SK-N-SH (cell line): ENCODE measurements around the gene RCAN1. TPM values are rescaled to one million over a fixed set of nuclear protein-coding genes. Genes with fewer than 3 reads are reported as not detected.
"Not testable (repeated sequence)": the region's sequence is repeated elsewhere in the genome, so short reads cannot be mapped to it uniquely, and the experiment has no call there.

Experiments used
- CTCF ChIA-PET: fragments of 300-600, 350-600 bp; formaldehyde crosslinking; extraction: SDS; loops from one replicate; lab custom pipeline; 2021; lab: Yijun Ruan, JAX
- POLR2A ChIA-PET: fragments of 350-600 bp; sonication (Branson Sonifier 250); formaldehyde crosslinking; extraction: SDS; loops from one replicate; lab custom pipeline; 2020; ENCODE audit warnings: antibody characterized with exemption, inconsistent platforms; lab: Yijun Ruan, JAX
- DNase-seq: peaks from one replicate; pipeline ENCODE4 v3.0.0; 2012
- H2AFZ ChIP-seq: fragments of 200-600 bp; sonication (generic); 2 replicates; pipeline ENCODE4 v1.8.1; 2016; ENCODE audit warnings: antibody characterized with exemption, mild to moderate bottlenecking, low read depth
- H3F3A ChIP-seq: fragments of 200-600 bp; sonication (generic); replicated peaks from 2 replicates; pipeline ENCODE3; 2016; ENCODE audit warnings: antibody characterized with exemption, mild to moderate bottlenecking; ENCODE audit not compliant: insufficient read depth
- H3K27ac ChIP-seq, 2 experiments: fragments of 200-500 bp in 1 of 2; fragments of 200-600 bp in 1 of 2; sonication (Bioruptor generic) in 1 of 2; sonication (generic), shearing (Covaris generic) in 1 of 2; 2 replicates each; pipeline versions ENCODE4 v1.5.1 to v1.6.1; 2014 to 2016; ENCODE audit warnings: low read depth in 2 of 2, inconsistent platforms in 1 of 2, low read length in 1 of 2, mild to moderate bottlenecking in 1 of 2, mixed read lengths in 1 of 2
- H3K27me3 ChIP-seq: fragments of 200-600 bp; sonication (generic), shearing (Covaris generic); 2 replicates; pipeline ENCODE4 v1.6.1; 2016; ENCODE audit warnings: mixed run types; ENCODE audit not compliant: insufficient read depth
- H3K36me3 ChIP-seq, 2 experiments: fragments of 200-500 bp in 1 of 2; fragments of 200-600 bp in 1 of 2; sonication (Bioruptor generic) in 1 of 2; sonication (generic) in 1 of 2; replicated peaks in 1 of 2; 2 replicates each; pipeline versions ENCODE3 to v1.5.1; 2014 to 2016; ENCODE audit warnings: low read length in 1 of 2, mild to moderate bottlenecking in 1 of 2; ENCODE audit not compliant: insufficient read depth in 2 of 2, control insufficient read depth in 1 of 2
- H3K4me1 ChIP-seq, 2 experiments: fragments of 200-500 bp in 1 of 2; fragments of 200-600 bp in 1 of 2; sonication (Bioruptor generic) in 1 of 2; sonication (generic), shearing (Covaris generic) in 1 of 2; 2 replicates each; pipeline versions ENCODE4 v1.5.1 to v1.6.1; 2014 to 2016; ENCODE audit warnings: low read depth in 1 of 2, low read length in 1 of 2, mixed run types in 1 of 2; ENCODE audit not compliant: insufficient read depth in 2 of 2, control insufficient read depth in 1 of 2
- H3K4me2 ChIP-seq: fragments of 200-600 bp; sonication (generic), shearing (Covaris generic); 2 replicates; pipeline ENCODE4 v1.6.1; 2017; ENCODE audit warnings: mixed run types
- H3K4me3 ChIP-seq, 2 experiments: fragments of 200-500 bp in 1 of 2; fragments of 200-600 bp in 1 of 2; sonication (Bioruptor generic) in 1 of 2; sonication (generic), shearing (Covaris generic) in 1 of 2; 2 replicates each; pipeline versions ENCODE4 v1.5.1 to v1.8.1; 2014 to 2016; ENCODE audit warnings: low read depth in 2 of 2, inconsistent platforms in 1 of 2, low read length in 1 of 2, mild to moderate bottlenecking in 1 of 2, mixed read lengths in 1 of 2, moderate library complexity in 1 of 2
- H3K79me2 ChIP-seq: fragments of 200-600 bp; sonication (generic); 2 replicates; pipeline ENCODE4 v1.8.1; 2017; ENCODE audit warnings: mild to moderate bottlenecking; ENCODE audit not compliant: insufficient read depth
- H3K9ac ChIP-seq: fragments of 200-600 bp; sonication (generic); 2 replicates; pipeline ENCODE4 v1.6.1; 2017; ENCODE audit warnings: mixed run types
- H3K9me2 ChIP-seq: fragments of 200-600 bp; sonication (generic); 2 replicates; pipeline ENCODE4 v1.6.1; 2017; ENCODE audit warnings: mixed run types
- H3K9me3 ChIP-seq: fragments of 200-600 bp; sonication (generic); 2 replicates; pipeline ENCODE4 v1.6.1; 2017; ENCODE audit warnings: mixed run types, mild to moderate bottlenecking, moderate library complexity
- H4K20me1 ChIP-seq: fragments of 200-600 bp; sonication (generic); 2 replicates; pipeline ENCODE4 v1.6.1; 2017; ENCODE audit warnings: mild to moderate bottlenecking, mixed run types; ENCODE audit not compliant: insufficient read depth
- CHD2 ChIP-seq: fragments of 150-350 bp; IDR thresholded peaks from 2 replicates; pipeline ENCODE4 v1.6.1; 2018; ENCODE audit warnings: low read length; ENCODE audit not compliant: partially characterized antibody
- ELF1 ChIP-seq: IDR thresholded peaks from 2 replicates; pipeline ENCODE4 v1.4.0; 2012
- EZH2phosphoT487 ChIP-seq: fragments of 200-600 bp; sonication (generic); IDR thresholded peaks from 2 replicates; pipeline ENCODE4 v1.6.1; 2017; ENCODE audit warnings: low read depth, mixed run types, mild to moderate bottlenecking, antibody characterized with exemption, moderate library complexity, borderline replicate concordance
- FOSL2 ChIP-seq: IDR thresholded peaks from 2 replicates; pipeline ENCODE4 v1.4.0; 2012; ENCODE audit warnings: low read depth, mild to moderate bottlenecking, moderate library complexity, borderline replicate concordance
- GATA2 ChIP-seq: sonication (generic); formaldehyde crosslinking; IDR thresholded peaks from 2 replicates; pipeline ENCODE4 v1.5.0; 2020; ENCODE audit warnings: mild to moderate bottlenecking, missing genetic modification reagents
- MXI1 ChIP-seq: IDR thresholded peaks from 2 replicates; pipeline ENCODE4 v1.6.1; 2012; ENCODE audit warnings: mild to moderate bottlenecking, low read depth, low read length, improper control_type of control experiment
- POLR2AphosphoS5 ChIP-seq: IDR thresholded peaks from 2 replicates; pipeline ENCODE4 v1.6.1; 2012; ENCODE audit warnings: low read depth, low read length
- RAD21 ChIP-seq: IDR thresholded peaks from 2 replicates; pipeline ENCODE4 v1.6.1; 2012; ENCODE audit warnings: mild to moderate bottlenecking, low read length
- TEAD4 ChIP-seq: IDR thresholded peaks from 2 replicates; pipeline ENCODE4 v1.4.0; 2012; ENCODE audit warnings: mild to moderate bottlenecking, borderline replicate concordance; ENCODE audit not compliant: insufficient read depth
- YY1 ChIP-seq: IDR thresholded peaks from 2 replicates; pipeline ENCODE4 v1.4.0; 2012; ENCODE audit warnings: low read depth, mild to moderate bottlenecking
- WGBS: methylation state at CpG from one replicate; pipeline ENCODE4 v1.1.6; 2017; ENCODE audit warnings: low lambda C conversion rate; 5-methylcytosine and 5-hydroxymethylcytosine counted together
- polyA plus RNA-seq, 3 experiments: library from polyadenylated mRNA; depleted of rRNA; stranded (reverse); fragments of >200 nt; gene quantifications; 2 replicates each; pipeline ENCODE4 v1.2.3, GENCODE V29; 2012
- TF ChIP-seq, protein P1 (sequence below): IDR thresholded peaks from 2 replicates; pipeline ENCODE4; 2012

RCAN1 gene
- polyA plus RNA-seq, 1 of the 3 experiments (the other 2 are of a cell fraction) = 16.7 TPM

DNA sequence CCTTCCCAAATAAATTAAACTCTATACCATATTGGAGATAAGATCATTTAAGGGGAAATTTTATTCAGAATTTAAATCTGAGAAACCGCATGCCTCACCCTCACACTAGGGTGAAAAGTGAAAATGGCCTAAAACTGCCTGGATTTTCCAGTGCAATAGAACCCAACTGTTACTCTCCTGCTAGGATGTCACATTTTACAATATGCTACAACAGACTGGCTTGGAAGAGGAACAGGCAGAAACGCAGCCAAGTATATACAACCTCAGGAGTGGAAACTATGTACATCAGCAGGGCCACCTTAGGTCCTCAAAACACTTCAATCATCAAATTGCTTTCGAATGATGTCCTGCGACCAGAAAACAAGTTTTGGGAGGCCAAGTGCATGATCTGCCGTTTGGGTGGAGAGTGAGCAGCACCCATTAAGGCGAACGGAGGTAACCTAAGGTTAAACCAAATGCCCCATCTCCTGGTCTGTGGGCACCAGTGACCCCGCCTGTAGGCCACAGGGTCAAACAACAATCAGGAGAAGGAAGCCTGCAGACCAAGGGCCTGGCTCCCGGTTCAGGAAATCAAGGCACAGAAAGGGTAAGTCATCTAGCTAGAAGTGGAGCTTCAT, 4.9 kb downstream of the RCAN1 start:
- no peak overlapping the region for H3K9ac ChIP-seq
- H3K79me2 ChIP-seq = no peaks in the 10 kb centered on the region
- H3F3A ChIP-seq = peaks cover 2% of the 10 kb centered on the region
- CTCF ChIA-PET = interaction anchor here (1.3 to 6.6 kb wide), 4 partner anchors 8 to 248 kb away, joined by 4 to 61 read pairs (median 11); no protein-coding TSS in a partner anchor
- H2AFZ ChIP-seq = no peak overlapping the region
- DNase-seq = no peak
- no peaks in the 10 kb centered on the region for H3K9me2 ChIP-seq
- H3K9me3 ChIP-seq = no peaks in the 10 kb centered on the region
- no peaks in the 10 kb centered on the region for H3K36me3 ChIP-seq
- no peak overlapping the region for H3K4me3 ChIP-seq
- no peak overlapping the region for H3K27ac ChIP-seq
- no peaks in the 10 kb centered on the region for H4K20me1 ChIP-seq
- peaks cover 0 to 6% of the 10 kb centered on the region in 2 experiments; a peak in 1 of 4 replicates for H3K4me1 ChIP-seq
- POLR2A ChIA-PET = no interaction called here
- H3K27me3 ChIP-seq = no peaks in the 10 kb centered on the region
- WGBS = 93% methylated on average over 9 of the region's 9 CpGs
- H3K4me2 ChIP-seq = no peak overlapping the region
- no peak for TF ChIP-seq CHD2
- no peak for TF ChIP-seq EZH2phosphoT487
- TF ChIP-seq TEAD4 = no peak
- TF ChIP-seq ELF1 = no peak
- TF ChIP-seq, all 33 proteins: peak for 0

DNA sequence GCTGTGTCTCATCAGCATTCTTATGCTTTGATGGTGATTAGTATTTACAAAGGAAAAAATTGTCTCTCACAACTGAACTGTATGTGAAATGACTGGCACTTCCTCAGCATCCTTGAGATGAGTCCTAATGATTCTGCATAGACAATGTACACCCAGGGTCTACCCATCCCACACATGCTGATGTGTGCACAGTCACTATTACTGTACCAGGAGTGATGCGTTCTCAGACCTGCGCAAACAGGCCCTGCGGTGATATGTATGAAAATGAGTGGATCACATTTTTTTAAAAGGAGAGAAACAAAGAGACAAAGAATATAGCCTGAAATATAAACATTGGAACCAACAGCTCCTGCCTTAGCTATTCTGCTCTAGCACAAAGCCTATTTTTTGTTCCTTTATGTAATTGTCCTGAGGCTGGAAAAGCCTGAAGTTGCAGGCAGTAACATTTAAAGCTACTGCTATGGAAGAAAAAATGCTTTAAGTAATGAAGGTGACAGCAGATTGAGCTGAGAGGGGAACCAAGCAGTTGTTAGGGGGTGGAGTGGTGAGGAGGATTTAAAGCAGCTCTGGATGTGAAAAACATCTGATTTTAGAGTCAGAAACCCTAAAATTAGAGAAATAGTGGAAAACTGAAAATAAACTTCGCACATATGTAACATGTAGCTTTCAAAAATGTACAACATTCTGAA, 5.5 kb downstream of the RCAN1 start:
- no peaks in the 10 kb centered on the region for H3K36me3 ChIP-seq
- no peak overlapping the region for H2AFZ ChIP-seq
- TF ChIP-seq FOSL2 (no peak), POLR2AphosphoS5 (no peak), YY1 (no peak), GATA2 (CRISPR knock-in tag) (no peak), MXI1 (no peak), RAD21 (no peak)
- TF ChIP-seq, protein P1, sequence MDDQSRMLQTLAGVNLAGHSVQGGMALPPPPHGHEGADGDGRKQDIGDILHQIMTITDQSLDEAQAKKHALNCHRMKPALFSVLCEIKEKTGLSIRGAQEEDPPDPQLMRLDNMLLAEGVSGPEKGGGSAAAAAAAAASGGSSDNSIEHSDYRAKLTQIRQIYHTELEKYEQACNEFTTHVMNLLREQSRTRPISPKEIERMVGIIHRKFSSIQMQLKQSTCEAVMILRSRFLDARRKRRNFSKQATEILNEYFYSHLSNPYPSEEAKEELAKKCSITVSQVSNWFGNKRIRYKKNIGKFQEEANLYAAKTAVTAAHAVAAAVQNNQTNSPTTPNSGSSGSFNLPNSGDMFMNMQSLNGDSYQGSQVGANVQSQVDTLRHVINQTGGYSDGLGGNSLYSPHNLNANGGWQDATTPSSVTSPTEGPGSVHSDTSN = no peak
- POLR2A ChIA-PET = no interaction called here
- WGBS = 83% methylated on average over 4 of the region's 4 CpGs
- no peaks in the 10 kb centered on the region for H3K9me2 ChIP-seq
- H3F3A ChIP-seq = peaks cover 2% of the 10 kb centered on the region
- no peaks in the 10 kb centered on the region for H4K20me1 ChIP-seq
- peaks cover 0 to 6% of the 10 kb centered on the region in 2 experiments; a peak in 1 of 4 replicates for H3K4me1 ChIP-seq
- H3K4me2 ChIP-seq = no peak overlapping the region
- H3K9me3 ChIP-seq = no peaks in the 10 kb centered on the region
- no peak for DNase-seq
- H3K79me2 ChIP-seq = no peaks in the 10 kb centered on the region
- no peak overlapping the region for H3K4me3 ChIP-seq
- CTCF ChIA-PET = interaction anchor here (1.3 kb wide), 2 partner anchors 242 to 247 kb away, joined by 4 to 5 read pairs; no protein-coding TSS in a partner anchor
- no peak overlapping the region for H3K9ac ChIP-seq
- no peaks in the 10 kb centered on the region for H3K27me3 ChIP-seq
- H3K27ac ChIP-seq = no peak overlapping the region

DNA sequence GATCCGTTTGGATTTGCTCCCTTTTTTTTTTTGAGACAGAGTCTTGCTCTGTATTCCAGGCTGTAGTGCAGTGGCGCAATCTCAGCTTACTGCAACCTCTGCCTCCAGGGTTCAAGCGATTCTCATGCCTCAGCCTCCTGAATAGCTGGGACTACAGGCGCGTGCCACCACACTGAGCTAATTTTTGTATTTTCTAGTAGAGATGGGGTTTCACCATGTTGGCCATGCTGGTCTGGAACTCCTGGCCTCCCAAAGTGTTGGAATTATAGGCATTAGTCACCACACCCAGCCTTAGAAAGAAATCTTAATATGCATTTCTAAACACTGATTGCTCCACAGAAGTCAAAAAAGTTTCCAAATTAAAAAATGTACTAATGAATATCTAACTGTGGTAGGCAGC, 7.5 kb downstream of the RCAN1 start:
- H2AFZ ChIP-seq, H3K9me2 ChIP-seq, H3K27ac ChIP-seq, H3K4me2 ChIP-seq, H3K79me2 ChIP-seq, H3K4me1 ChIP-seq, H3K9ac ChIP-seq, H3F3A ChIP-seq, H3K4me3 ChIP-seq, H3K9me3 ChIP-seq, H3K36me3 ChIP-seq, H3K27me3 ChIP-seq, DNase-seq, POLR2A ChIA-PET, H4K20me1 ChIP-seq: not testable (repeated sequence)
- 93% methylated on average over 5 of the region's 5 CpGs for WGBS
- CTCF ChIA-PET = interaction anchor here (1.6 kb wide), 1 partner anchor 684 kb away, joined by 6 read pairs; no protein-coding TSS in a partner anchor
